HCT116 (cell line): ENCODE data around the gene CHRNA5. TPM values are rescaled to one million over a fixed set of nuclear protein-coding genes. Genes with fewer than 3 reads are reported as not detected.

Source experiments
- ATAC-seq: fragments of 200-7000 bp; cut with Tn5 transposase; 2 replicates; pipeline ENCODE4 v1.9.1; 2020; ENCODE audit warnings: mild to moderate bottlenecking, moderate library complexity
- BruUV-seq: library from RNA; stranded (reverse); fragments of 400-500 nt; replicated peaks from 2 replicates; lab custom pipeline; 2021; lab: Mats Ljungman, UMichigan
- CTCF ChIA-PET: fragments of 300-600 bp; sonication (Branson Sonifier 250); formaldehyde crosslinking; loops from one replicate; lab custom pipeline; 2021; ENCODE audit warnings: antibody characterized with exemption; lab: Charles Lee
- POLR2A ChIA-PET: fragments of 300-600, 350-600 bp; sonication (Branson Sonifier 250); formaldehyde crosslinking; loops from one replicate; lab custom pipeline; 2021; ENCODE audit warnings: antibody characterized with exemption; lab: Charles Lee
- RAD21 ChIA-PET, 2 experiments: fragments of 300-600 bp; sonication (Branson Sonifier 250); formaldehyde crosslinking; loops; one replicate each; lab custom pipeline; 2023; ENCODE audit warnings: low total read pairs in 2 of 2; ENCODE audit not compliant: uncharacterized antibody in 2 of 2, unreplicated experiment in 2 of 2, low non-redundant PET in 1 of 2; lab: Charles Lee
- DNase-seq: peaks from one replicate; pipeline ENCODE4 v3.0.0-alpha.2; 2010; ENCODE audit warnings: low read depth, low spot score
- H2AFZ ChIP-seq: fragments of 200-600 bp; shearing (Covaris generic), sonication (generic); 2 replicates; pipeline ENCODE4 v1.6.1; 2017; ENCODE audit warnings: low read depth, mixed run types, mixed read lengths, antibody characterized with exemption, low read length; ENCODE audit not compliant: poor library complexity, severe bottlenecking
- H3K27ac ChIP-seq: 2 replicates; pipeline ENCODE4 v1.5.1; 2012; ENCODE audit warnings: low read depth, low read length
- H3K27me3 ChIP-seq: fragments of 200-600 bp; sonication (generic); 2 replicates; pipeline ENCODE4 v1.6.1; 2016; ENCODE audit warnings: mixed run types, low read length, mixed read lengths; ENCODE audit not compliant: insufficient read depth
- H3K36me3 ChIP-seq, 2 experiments: fragments of 200-500 bp in 1 of 2; fragments of 200-600 bp in 1 of 2; sonication (Bioruptor generic) in 1 of 2; sonication (generic) in 1 of 2; 2 replicates each; pipeline versions ENCODE4 v1.5.1 to v1.6.1; 2014 to 2016; ENCODE audit warnings: low read length in 2 of 2, inconsistent platforms in 1 of 2, mixed read lengths in 1 of 2, mixed run types in 1 of 2; ENCODE audit not compliant: insufficient read depth in 2 of 2, control insufficient read depth in 1 of 2
- H3K4me1 ChIP-seq, 2 experiments: fragments of 200-600 bp in 1 of 2; sonication (generic) in 1 of 2; 2 replicates each; pipeline versions ENCODE4 v1.5.1 to v1.6.1; 2012 to 2017; ENCODE audit warnings: low read length in 2 of 2, inconsistent platforms in 1 of 2, mild to moderate bottlenecking in 1 of 2, mixed read lengths in 1 of 2, mixed run types in 1 of 2, moderate library complexity in 1 of 2; ENCODE audit not compliant: insufficient read depth in 2 of 2, control insufficient read depth in 1 of 2
- H3K4me2 ChIP-seq: fragments of 200-600 bp; sonication (generic); 2 replicates; pipeline ENCODE4 v1.6.1; 2017; ENCODE audit warnings: mixed run types, low read length, mixed read lengths
- H3K4me3 ChIP-seq, 2 experiments: fragments of 200-600 bp in 1 of 2; sonication (generic) in 1 of 2; replicated peaks in 1 of 2; 2 replicates each; pipeline ENCODE4 v1.5.1; 2011 to 2016; ENCODE audit warnings: low read length in 2 of 2, control low read depth in 1 of 2, low read depth in 1 of 2, mild to moderate bottlenecking in 1 of 2, mixed read lengths in 1 of 2, mixed run types in 1 of 2
- H3K79me2 ChIP-seq: fragments of 200-600 bp; sonication (generic); 2 replicates; pipeline ENCODE4 v1.6.1; 2017; ENCODE audit warnings: mild to moderate bottlenecking, mixed run types, low read length, moderate library complexity, mixed read lengths; ENCODE audit not compliant: insufficient read depth
- H3K9ac ChIP-seq: fragments of 200-600 bp; sonication (generic); 2 replicates; pipeline ENCODE4 v1.6.1; 2016; ENCODE audit warnings: low read length, mixed read lengths
- H3K9me2 ChIP-seq: fragments of 200-600 bp; sonication (generic), shearing (Covaris generic); 2 replicates; pipeline ENCODE4 v1.6.1; 2017; ENCODE audit warnings: mixed run types, mild to moderate bottlenecking, moderate library complexity; ENCODE audit not compliant: insufficient read depth
- H3K9me3 ChIP-seq, 2 experiments: fragments of 200-500 bp in 1 of 2; fragments of 200-600 bp in 1 of 2; sonication (Bioruptor generic) in 1 of 2; sonication (generic) in 1 of 2; 2 replicates each; pipeline ENCODE4 v1.6.1; 2014 to 2017; ENCODE audit warnings: low read length in 2 of 2, mixed read lengths in 2 of 2, inconsistent platforms in 1 of 2, low read depth in 1 of 2, mild to moderate bottlenecking in 1 of 2, mixed run types in 1 of 2, moderate library complexity in 1 of 2; ENCODE audit not compliant: control insufficient read depth in 1 of 2, insufficient read depth in 1 of 2
- H4K20me1 ChIP-seq: fragments of 200-600 bp; sonication (generic), shearing (Covaris generic); 2 replicates; pipeline ENCODE4 v1.6.1; 2017; ENCODE audit warnings: mixed run types, mild to moderate bottlenecking, moderate library complexity; ENCODE audit not compliant: insufficient read depth
- CBX3 ChIP-seq: IDR thresholded peaks from 2 replicates; pipeline ENCODE4 v1.6.1; 2012; ENCODE audit warnings: low read depth
- CEBPB ChIP-seq: IDR thresholded peaks from 2 replicates; pipeline ENCODE4 v1.6.1; 2012; ENCODE audit warnings: low read depth
- EGR1 ChIP-seq: IDR thresholded peaks from 2 replicates; pipeline ENCODE4 v1.6.1; 2012; ENCODE audit warnings: low read depth
- EZH2phosphoT487 ChIP-seq: fragments of 200-600 bp; IDR thresholded peaks from 2 replicates; pipeline ENCODE4 v1.6.1; 2018; ENCODE audit warnings: antibody characterized with exemption, borderline replicate concordance
- JUND ChIP-seq: IDR thresholded peaks from 2 replicates; pipeline ENCODE4 v1.6.1; 2012
- POLR2A ChIP-seq: IDR thresholded peaks from 2 replicates; pipeline ENCODE4 v1.7.0; 2011; ENCODE audit warnings: borderline replicate concordance; ENCODE audit not compliant: insufficient read depth, insufficient read length; ENCODE audit errors: extremely low read depth
- POLR2AphosphoS5 ChIP-seq: IDR thresholded peaks from 2 replicates; pipeline ENCODE4 v1.6.1; 2011; ENCODE audit warnings: mild to moderate bottlenecking, low read depth, low read length, moderate library complexity
- RAD21 ChIP-seq: IDR thresholded peaks from 2 replicates; pipeline ENCODE4 v1.6.1; 2012; ENCODE audit warnings: low read depth, mild to moderate bottlenecking
- SP1 ChIP-seq: IDR thresholded peaks from 2 replicates; pipeline ENCODE4 v1.6.1; 2012; ENCODE audit warnings: low read depth
- SRF ChIP-seq: IDR thresholded peaks from 2 replicates; pipeline ENCODE4 v1.6.1; 2012; ENCODE audit warnings: low read depth
- TCF7L2 ChIP-seq: IDR thresholded peaks from 2 replicates; pipeline ENCODE4 v1.7.0; 2011; ENCODE audit warnings: borderline replicate concordance, inconsistent platforms; ENCODE audit not compliant: insufficient read depth, insufficient read length; ENCODE audit errors: extremely low read depth
- YY1 ChIP-seq: IDR thresholded peaks from 2 replicates; pipeline ENCODE4 v1.6.1; 2011; ENCODE audit warnings: low read length, low read depth, moderate library complexity, mild to moderate bottlenecking; ENCODE audit not compliant: insufficient replicate concordance; ENCODE audit errors: extremely low read depth
- intact Hi-C: fragments of 100-400 bp; cut with micrococcal nuclease; formaldehyde crosslinking; loops from 2 replicates; pipeline ENCODE4 v1.10.0; 2022
- total RNA-seq: library from RNA; stranded (reverse); gene quantifications from one replicate; pipeline ENCODE4 v1.2.1, GENCODE V29; 2021; ENCODE audit not compliant: unreplicated experiment
- TF ChIP-seq, protein P1 (sequence below): IDR thresholded peaks from 2 replicates; pipeline ENCODE4 v1.6.1; 2012; ENCODE audit warnings: low read depth
- TF ChIP-seq, protein P2 (sequence below): IDR thresholded peaks from 2 replicates; pipeline ENCODE4 v1.6.1; 2012
- TF ChIP-seq, protein P3 (sequence below): IDR thresholded peaks from 2 replicates; pipeline ENCODE4 v1.6.1; 2011; ENCODE audit warnings: mild to moderate bottlenecking, low read length, moderate library complexity; ENCODE audit not compliant: insufficient replicate concordance; ENCODE audit errors: extremely low read depth

The CHRNA5 gene
- total RNA-seq, 1 experiment from 2014 or later: 25.2 TPM

DNA sequence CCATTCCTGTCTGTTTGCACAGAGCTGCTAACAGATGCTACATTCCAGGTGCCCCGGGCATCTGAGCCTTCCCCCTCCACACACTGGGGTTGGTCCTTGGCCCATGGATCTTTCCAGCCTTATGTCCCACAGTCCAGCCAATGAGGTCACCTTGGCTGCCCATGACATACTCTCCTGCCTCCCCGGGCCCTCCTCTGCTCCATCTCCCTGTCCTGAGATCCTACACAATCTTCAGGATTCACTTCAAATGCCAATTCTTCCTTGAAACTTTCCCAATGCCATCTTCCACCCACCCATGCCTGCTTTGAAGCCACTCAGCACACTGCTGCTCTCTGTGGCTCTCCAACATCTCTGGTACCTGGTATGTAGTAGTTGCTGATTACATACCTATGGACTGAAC is 51.2 kb downstream of the CHRNA5 start (continued):
- no peak for TF ChIP-seq EZH2phosphoT487
- TF ChIP-seq, protein P1, sequence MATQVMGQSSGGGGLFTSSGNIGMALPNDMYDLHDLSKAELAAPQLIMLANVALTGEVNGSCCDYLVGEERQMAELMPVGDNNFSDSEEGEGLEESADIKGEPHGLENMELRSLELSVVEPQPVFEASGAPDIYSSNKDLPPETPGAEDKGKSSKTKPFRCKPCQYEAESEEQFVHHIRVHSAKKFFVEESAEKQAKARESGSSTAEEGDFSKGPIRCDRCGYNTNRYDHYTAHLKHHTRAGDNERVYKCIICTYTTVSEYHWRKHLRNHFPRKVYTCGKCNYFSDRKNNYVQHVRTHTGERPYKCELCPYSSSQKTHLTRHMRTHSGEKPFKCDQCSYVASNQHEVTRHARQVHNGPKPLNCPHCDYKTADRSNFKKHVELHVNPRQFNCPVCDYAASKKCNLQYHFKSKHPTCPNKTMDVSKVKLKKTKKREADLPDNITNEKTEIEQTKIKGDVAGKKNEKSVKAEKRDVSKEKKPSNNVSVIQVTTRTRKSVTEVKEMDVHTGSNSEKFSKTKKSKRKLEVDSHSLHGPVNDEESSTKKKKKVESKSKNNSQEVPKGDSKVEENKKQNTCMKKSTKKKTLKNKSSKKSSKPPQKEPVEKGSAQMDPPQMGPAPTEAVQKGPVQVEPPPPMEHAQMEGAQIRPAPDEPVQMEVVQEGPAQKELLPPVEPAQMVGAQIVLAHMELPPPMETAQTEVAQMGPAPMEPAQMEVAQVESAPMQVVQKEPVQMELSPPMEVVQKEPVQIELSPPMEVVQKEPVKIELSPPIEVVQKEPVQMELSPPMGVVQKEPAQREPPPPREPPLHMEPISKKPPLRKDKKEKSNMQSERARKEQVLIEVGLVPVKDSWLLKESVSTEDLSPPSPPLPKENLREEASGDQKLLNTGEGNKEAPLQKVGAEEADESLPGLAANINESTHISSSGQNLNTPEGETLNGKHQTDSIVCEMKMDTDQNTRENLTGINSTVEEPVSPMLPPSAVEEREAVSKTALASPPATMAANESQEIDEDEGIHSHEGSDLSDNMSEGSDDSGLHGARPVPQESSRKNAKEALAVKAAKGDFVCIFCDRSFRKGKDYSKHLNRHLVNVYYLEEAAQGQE: no peak
- TF ChIP-seq, protein P2, sequence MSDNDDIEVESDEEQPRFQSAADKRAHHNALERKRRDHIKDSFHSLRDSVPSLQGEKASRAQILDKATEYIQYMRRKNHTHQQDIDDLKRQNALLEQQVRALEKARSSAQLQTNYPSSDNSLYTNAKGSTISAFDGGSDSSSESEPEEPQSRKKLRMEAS: no peak
- TF ChIP-seq SP1: no peak
- TF ChIP-seq YY1: no peak
- TF ChIP-seq CEBPB: no peak
- no peak for TF ChIP-seq RAD21

DNA sequence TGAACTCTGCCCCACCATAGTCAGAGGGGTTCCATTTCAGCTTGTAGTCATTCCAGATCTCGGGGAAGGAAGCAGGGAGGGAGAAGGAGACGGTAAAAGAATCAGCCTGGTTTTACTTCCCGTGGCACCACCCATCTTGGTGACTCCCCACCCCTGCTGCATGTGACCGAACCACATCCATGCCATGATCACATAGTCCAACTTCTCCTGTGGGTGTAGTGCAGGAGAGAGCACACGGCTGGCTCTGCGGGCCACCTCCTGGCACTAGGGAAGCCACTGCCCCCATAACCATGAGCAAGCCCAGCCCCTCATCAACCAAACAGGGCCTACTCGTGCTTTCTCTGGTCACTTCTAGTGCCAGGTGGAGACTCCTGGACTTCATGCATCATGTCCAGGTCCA is 51.8 kb downstream of the CHRNA5 start:
- no peak overlapping the region for H2AFZ ChIP-seq
- CTCF ChIA-PET: no interaction called here
- POLR2A ChIA-PET: no interaction called here
- TF ChIP-seq RAD21 (no peak), TCF7L2 (no peak), CEBPB (no peak), POLR2A (no peak), YY1 (no peak), SP1 (no peak), EGR1 (no peak), JUND (no peak), POLR2AphosphoS5 (no peak), CBX3 (no peak), SRF (no peak)
- TF ChIP-seq, protein P2: no peak
- TF ChIP-seq, protein P1: no peak
- TF ChIP-seq, protein P3, sequence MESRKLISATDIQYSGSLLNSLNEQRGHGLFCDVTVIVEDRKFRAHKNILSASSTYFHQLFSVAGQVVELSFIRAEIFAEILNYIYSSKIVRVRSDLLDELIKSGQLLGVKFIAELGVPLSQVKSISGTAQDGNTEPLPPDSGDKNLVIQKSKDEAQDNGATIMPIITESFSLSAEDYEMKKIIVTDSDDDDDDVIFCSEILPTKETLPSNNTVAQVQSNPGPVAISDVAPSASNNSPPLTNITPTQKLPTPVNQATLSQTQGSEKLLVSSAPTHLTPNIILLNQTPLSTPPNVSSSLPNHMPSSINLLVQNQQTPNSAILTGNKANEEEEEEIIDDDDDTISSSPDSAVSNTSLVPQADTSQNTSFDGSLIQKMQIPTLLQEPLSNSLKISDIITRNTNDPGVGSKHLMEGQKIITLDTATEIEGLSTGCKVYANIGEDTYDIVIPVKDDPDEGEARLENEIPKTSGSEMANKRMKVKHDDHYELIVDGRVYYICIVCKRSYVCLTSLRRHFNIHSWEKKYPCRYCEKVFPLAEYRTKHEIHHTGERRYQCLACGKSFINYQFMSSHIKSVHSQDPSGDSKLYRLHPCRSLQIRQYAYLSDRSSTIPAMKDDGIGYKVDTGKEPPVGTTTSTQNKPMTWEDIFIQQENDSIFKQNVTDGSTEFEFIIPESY: no peak

More for the DNA sequence above, 51.8 kb downstream of the CHRNA5 start:
- RAD21 ChIA-PET: no interaction called here
- no peaks in the 10 kb centered on the region for H3K79me2 ChIP-seq
- intact Hi-C loops: no loop called here
- no peaks in the 10 kb centered on the region for H3K27me3 ChIP-seq
- no peak overlapping the region for H3K9ac ChIP-seq
- ATAC-seq (no peak), DNase-seq (no peak)
- no peaks in the 10 kb centered on the region for H4K20me1 ChIP-seq
- no peak overlapping the region for H3K4me2 ChIP-seq
- no peaks in the 10 kb centered on the region for H3K36me3 ChIP-seq
- no peaks in the 10 kb centered on the region for H3K9me3 ChIP-seq
- H3K4me3 ChIP-seq: no peak overlapping the region
- H3K27ac ChIP-seq: no peak overlapping the region
- peaks cover 0 to 4% of the 10 kb centered on the region in 2 experiments; a peak in 1 of 4 replicates for H3K4me1 ChIP-seq
- BruUV-seq: no TSS peak
- no peaks in the 10 kb centered on the region for H3K9me2 ChIP-seq
